ENCODE data around the gene PBLD. TPM values are rescaled to one million over a fixed set of nuclear protein-coding genes. Genes with fewer than 3 reads are reported as not detected.

PBLD gene
- total RNA-seq = 1 to 10 TPM; 1.9 to 4.8 (median 3.0) TPM

- H3K4me1 ChIP-seq = peaks cover 51 to 59% of the 10 kb centered on the region in 2 donors
- intact Hi-C loops (cut with DNase I; ENCODE audit: low total_unique reads) = loop anchor here (2.0 to 10.0 kb wide), 6 partner anchors 75 to 668 kb away; partner anchors contain the start of genes CCAR1, HERC4 and RUFY2
- peak; percentile 57 to 66 for DNase-seq
Observed at GRCh38 chr10:68332259-68333057, at the start of gene PBLD. PBLD (minus strand) TSS chr10:68332928; CDS start chr10:68306844, 26,084 bp downstream.

GRCh38 chr10:68371604-68372003 is 38.9 kb upstream of the PBLD start:
- Histone ChIP-seq H3K9me3 (no peaks in the 10 kb centered on the region), H3K27me3 (no peaks in the 10 kb centered on the region), H3K4me3 (no peak overlapping the region), H3K4me1 (no peaks in the 10 kb centered on the region), H3K36me3 (peaks cover 0 to 55% of the 10 kb centered on the region in 2 donors), H3K27ac (no peak overlapping the region)
- TF ChIP-seq POLR2A (IDR thresholded peaks at IDR 0.05) = no peak
- no peak for TF ChIP-seq CTCF (IDR thresholded peaks at IDR 0.05 in 4 of 5, conservative IDR thresholded peaks at IDR 0.05 in 1 of 5)
- intact Hi-C loops (cut with DNase I; ENCODE audit: low total_unique reads) = no loop called here
- DNase-seq (no peak), ATAC-seq (no peak)
- in situ Hi-C loops (cut with MboI; ENCODE audit: low sequenced_read_pairs in 4 of 4) = no loop called here

More at GRCh38 chr10:68332259-68333057, at the start of gene PBLD:
- in situ Hi-C loops (cut with MboI; ENCODE audit: low sequenced_read_pairs in 4 of 4) = loop anchor here in 2 of 4 donors (25.0 kb wide), 2 partner anchors 270 to 445 kb away; partner anchors contain the start of gene SIRT1 (in 1 of the 2)
- ATAC-seq = peak; percentile 47 to 50
- Histone ChIP-seq H3K27me3 (no peaks in the 10 kb centered on the region), H3K4me3 (peak within 1 kb of the TSS; percentile 94 to 98 (median 97)), H3K36me3 (no peaks in the 10 kb centered on the region), H3K27ac (peak within 1 kb of the TSS; percentile 99 to 100 (median 100)), H3K9me3 (no peaks in the 10 kb centered on the region)
- TF ChIP-seq POLR2A (IDR thresholded peaks at IDR 0.05) = peak; percentile 33 to 62
- TF ChIP-seq CTCF (IDR thresholded peaks at IDR 0.05 in 4 of 5, conservative IDR thresholded peaks at IDR 0.05 in 1 of 5) = peak in 4 of 5 experiments; percentile 29 to 56 (median 52)

- in situ Hi-C loops (cut with MboI; ENCODE audit: low sequenced_read_pairs in 4 of 4) (no loop called here), intact Hi-C loops (cut with DNase I; ENCODE audit: low total_unique reads) (no loop called here)
- Histone ChIP-seq H3K4me3 (no peak overlapping the region), H3K27ac (no peak overlapping the region), H3K27me3 (no peaks in the 10 kb centered on the region), H3K9me3 (no peaks in the 10 kb centered on the region), H3K4me1 (no peaks in the 10 kb centered on the region), H3K36me3 (peaks cover 0 to 40% of the 10 kb centered on the region in 2 donors)
- no peak for ATAC-seq
- TF ChIP-seq POLR2A (IDR thresholded peaks at IDR 0.05) (no peak), CTCF (IDR thresholded peaks at IDR 0.05 in 4 of 5, conservative IDR thresholded peaks at IDR 0.05 in 1 of 5) (no peak)
- DNase-seq = no peak
Observed at GRCh38 chr10:68367121-68367520, 34.4 kb upstream of the PBLD start.

- TF ChIP-seq CTCF (IDR thresholded peaks at IDR 0.05 in 4 of 5, conservative IDR thresholded peaks at IDR 0.05 in 1 of 5) = no peak
- TF ChIP-seq POLR2A (IDR thresholded peaks at IDR 0.05) = no peak
- DNase-seq (no peak), ATAC-seq (no peak)
- intact Hi-C loops (cut with DNase I; ENCODE audit: low total_unique reads) = no loop called here
- Histone ChIP-seq H3K27me3 (no peaks in the 10 kb centered on the region), H3K4me3 (no peak overlapping the region), H3K4me1 (no peaks in the 10 kb centered on the region), H3K27ac (no peak overlapping the region), H3K36me3 (peaks cover 0 to 39% of the 10 kb centered on the region in 2 donors), H3K9me3 (no peaks in the 10 kb centered on the region)
- in situ Hi-C loops (cut with MboI; ENCODE audit: low sequenced_read_pairs in 4 of 4) = no loop called here
Observed at GRCh38 chr10:68366600-68366999, 33.9 kb upstream of the PBLD start.

Measured in gastrocnemius medialis (tissue), 4 donors.